H9 (cell line): ENCODE data around the gene DIPK1B. TPM values are rescaled to one million over a fixed set of nuclear protein-coding genes. Genes with fewer than 3 reads are reported as not detected.

Experiments
- DNase-seq: peaks from one replicate; pipeline ENCODE4 v3.0.0-alpha.2; 2017
- H2AFZ ChIP-seq: one replicate; pipeline ENCODE4 v1.6.1; 2013; ENCODE audit warnings: mild to moderate bottlenecking, low read length, control low read depth, moderate library complexity
- H2AK5ac ChIP-seq: 2 replicates; pipeline ENCODE4 v1.6.1; 2013; ENCODE audit warnings: low read length, control low read depth, mixed read lengths; ENCODE audit not compliant: insufficient read length
- H2BK120ac ChIP-seq: one replicate; pipeline ENCODE4 v1.6.1; 2013; ENCODE audit warnings: low read depth, mild to moderate bottlenecking, low read length, control low read depth, inconsistent platforms; ENCODE audit not compliant: poor library complexity, severe bottlenecking
- H2BK12ac ChIP-seq: 2 replicates; pipeline ENCODE4 v1.6.1; 2013; ENCODE audit warnings: low read length, control low read depth, mixed read lengths, low read depth; ENCODE audit not compliant: insufficient read length
- H2BK15ac ChIP-seq: 2 replicates; pipeline ENCODE4 v1.6.1; 2013; ENCODE audit warnings: low read depth, low read length, control low read depth
- H2BK20ac ChIP-seq: one replicate; pipeline ENCODE4 v1.6.1; 2013; ENCODE audit warnings: low read depth, mild to moderate bottlenecking, low read length, control low read depth, inconsistent platforms; ENCODE audit not compliant: poor library complexity, severe bottlenecking
- H2BK5ac ChIP-seq: 2 replicates; pipeline ENCODE4 v1.6.1; 2013; ENCODE audit warnings: low read length, control low read depth, mixed read lengths; ENCODE audit not compliant: insufficient read length
- H3K14ac ChIP-seq: 2 replicates; pipeline ENCODE4 v1.6.1; 2013; ENCODE audit warnings: low read length, control low read depth; ENCODE audit not compliant: insufficient read depth
- H3K18ac ChIP-seq: 2 replicates; pipeline ENCODE4 v1.6.1; 2013; ENCODE audit warnings: low read depth, mild to moderate bottlenecking, mixed read lengths, low read length, control low read depth; ENCODE audit not compliant: insufficient read length
- H3K23ac ChIP-seq: 2 replicates; pipeline ENCODE4 v1.6.1; 2013; ENCODE audit warnings: low read length, control low read depth, mixed read lengths, low read depth; ENCODE audit not compliant: insufficient read length
- H3K23me2 ChIP-seq: 2 replicates; pipeline ENCODE4 v1.6.1; 2013; ENCODE audit warnings: low read depth, mild to moderate bottlenecking, mixed read lengths, low read length, control low read depth; ENCODE audit not compliant: insufficient read length, poor library complexity, severe bottlenecking
- H3K27ac ChIP-seq: 2 replicates; pipeline ENCODE4 v1.5.1; 2013; ENCODE audit warnings: low read length, control low read depth, mixed read lengths, low read depth; ENCODE audit not compliant: insufficient read length
- H3K27me3 ChIP-seq: 2 replicates; pipeline ENCODE4 v1.6.1; 2013; ENCODE audit warnings: low read length, control low read depth, inconsistent platforms; ENCODE audit not compliant: insufficient read depth
- H3K4ac ChIP-seq: 2 replicates; pipeline ENCODE4 v1.6.1; 2013; ENCODE audit warnings: low read depth, mild to moderate bottlenecking, control low read depth, inconsistent platforms, low read length, moderate library complexity
- H3K4me1 ChIP-seq: 2 replicates; pipeline ENCODE4 v1.6.1; 2013; ENCODE audit warnings: low read length, control low read depth, inconsistent platforms; ENCODE audit not compliant: insufficient read depth
- H3K4me2 ChIP-seq: 2 replicates; pipeline ENCODE4 v1.6.1; 2013; ENCODE audit warnings: low read length, control low read depth, mixed read lengths; ENCODE audit not compliant: insufficient read length, insufficient read depth
- H3K56ac ChIP-seq: 2 replicates; pipeline ENCODE4 v1.6.1; 2013; ENCODE audit warnings: low read depth, mild to moderate bottlenecking, mixed read lengths, low read length, control low read depth; ENCODE audit not compliant: insufficient read length
- H3K79me1 ChIP-seq: 2 replicates; pipeline ENCODE4 v1.6.1; 2013; ENCODE audit warnings: low read depth, mild to moderate bottlenecking, moderate library complexity, low read length, control low read depth, inconsistent platforms; ENCODE audit not compliant: insufficient read depth, poor library complexity, severe bottlenecking
- H3K79me2 ChIP-seq: 2 replicates; pipeline ENCODE4 v1.6.1; 2013; ENCODE audit warnings: low read length, control low read depth, inconsistent platforms; ENCODE audit not compliant: insufficient read depth
- H3K9ac ChIP-seq: 2 replicates; pipeline ENCODE4 v1.6.1; 2013; ENCODE audit warnings: low read length, control low read depth, mixed read lengths; ENCODE audit not compliant: insufficient read length; ENCODE audit errors: extremely low read depth
- H3K9me3 ChIP-seq: one replicate; pipeline ENCODE4 v1.6.1; 2013; ENCODE audit warnings: low read depth, low read length, inconsistent platforms; ENCODE audit not compliant: control insufficient read depth
- H3T11ph ChIP-seq: one replicate; pipeline ENCODE4 v1.6.1; 2013; ENCODE audit warnings: mild to moderate bottlenecking, low read length, control low read depth, inconsistent platforms
- H4K20me1 ChIP-seq: one replicate; pipeline ENCODE4 v1.6.1; 2013; ENCODE audit not compliant: control insufficient read depth, insufficient read length, insufficient read depth
- H4K5ac ChIP-seq: 2 replicates; pipeline ENCODE4 v1.6.1; 2013; ENCODE audit warnings: low read depth, mild to moderate bottlenecking, mixed read lengths, low read length, control low read depth; ENCODE audit not compliant: insufficient read length
- H4K8ac ChIP-seq: replicated peaks from 2 replicates; pipeline ENCODE4 v1.6.1; 2013; ENCODE audit warnings: low read length, control low read depth, mixed read lengths, low read depth; ENCODE audit not compliant: insufficient read length
- H4K91ac ChIP-seq: 2 replicates; pipeline ENCODE4 v1.6.1; 2013; ENCODE audit warnings: low read depth, mild to moderate bottlenecking, moderate library complexity, mixed read lengths, low read length, control low read depth; ENCODE audit not compliant: insufficient read length
- H3K27ac Mint-ChIP-seq, 3 experiments: 2 replicates in 2 of 3; 3 replicates in 1 of 3; pipeline ENCODE4 v1.8.0; 2020 to 2021; ENCODE audit warnings: mixed read lengths in 3 of 3, mild to moderate bottlenecking in 1 of 3, moderate library complexity in 1 of 3
- H3K27me3 Mint-ChIP-seq: 2 replicates; pipeline ENCODE4 v1.8.0; 2021; ENCODE audit warnings: low read depth, mild to moderate bottlenecking, moderate library complexity, mixed read lengths
- H3K36me3 Mint-ChIP-seq, 3 experiments: 2 replicates in 2 of 3; 3 replicates in 1 of 3; pipeline ENCODE4 v1.8.0; 2020 to 2021; ENCODE audit warnings: low read depth in 3 of 3, mixed read lengths in 3 of 3; ENCODE audit not compliant: insufficient read depth in 1 of 3
- H3K4me1 Mint-ChIP-seq, 2 experiments: 2 replicates each; pipeline ENCODE4 v1.8.0; 2020; ENCODE audit warnings: mixed read lengths in 2 of 2
- H3K4me3 Mint-ChIP-seq, 2 experiments: 2 replicates in 1 of 2; 3 replicates in 1 of 2; pipeline ENCODE4 v1.8.0; 2020 to 2021; ENCODE audit warnings: mild to moderate bottlenecking in 2 of 2, mixed read lengths in 2 of 2, moderate library complexity in 1 of 2
- H3K9me3 Mint-ChIP-seq, 2 experiments: 2 replicates in 1 of 2; 3 replicates in 1 of 2; pipeline ENCODE4 v1.8.0; 2020; ENCODE audit warnings: mild to moderate bottlenecking in 2 of 2, mixed read lengths in 2 of 2, moderate library complexity in 1 of 2
- CTCF ChIP-seq: fragments of 200-600 bp; sonication (generic); conservative IDR thresholded peaks from 3 replicates; pipeline ENCODE4 v1.8.0; 2021; ENCODE audit warnings: antibody characterized with exemption, mild to moderate bottlenecking
- WGBS: extraction: QIAGEN DNeasy Blood & Tissue Kit; methylation state at CpG from one replicate; pipeline ENCODE4 v1.1.7; 2013; ENCODE audit warnings: missing lambda C conversion rate, low lambda C conversion rate, mixed read lengths; ENCODE audit not compliant: insufficient read length; ENCODE audit errors: extremely low coverage; 5-methylcytosine and 5-hydroxymethylcytosine counted together
- total RNA-seq: library from RNA; stranded (reverse); gene quantifications from 2 replicates; pipeline ENCODE4 v1.2.1, GENCODE V29; 2021

The DIPK1B gene
- total RNA-seq, 1 experiment from 2014 or later: 40.3 TPM

GRCh38 chr9:136678624-136679023 is 33.7 kb upstream of the DIPK1B start:
- Histone ChIP-seq H3K79me1 (no peaks in the 10 kb centered on the region), H3T11ph (no peak overlapping the region), H3K4me2 (no peak overlapping the region), H3K27ac (no peak overlapping the region), H3K4me1 (no peaks in the 10 kb centered on the region; the same call in 1 of the 2 replicates), H3K14ac (no peak overlapping the region), H4K5ac (no peak overlapping the region), H2BK15ac (no peak overlapping the region), H3K23ac (no peak overlapping the region), H4K20me1 (no peaks in the 10 kb centered on the region), H2AK5ac (no peak overlapping the region), H3K79me2 (no peaks in the 10 kb centered on the region), H4K8ac (no peak overlapping the region), H3K56ac (no peak overlapping the region), H3K4ac (no peak overlapping the region), H2BK5ac (no peak overlapping the region), H2BK120ac (no peak overlapping the region), H4K91ac (no peak overlapping the region), H3K27me3 (no peaks in the 10 kb centered on the region), H2BK20ac (no peak overlapping the region), H2BK12ac (no peak overlapping the region), H3K9me3 (no peaks in the 10 kb centered on the region), H3K23me2 (no peaks in the 10 kb centered on the region), H3K18ac (no peak overlapping the region), H2AFZ (no peak overlapping the region), H3K9ac (no peak overlapping the region)
- Mint-ChIP-seq H3K36me3 (peaks cover 0 to 5% (median 0%) of the 10 kb centered on the region in 3 experiments; a peak in 4 of 7 replicates), H3K9me3 (no peaks in the 10 kb centered on the region), H3K27ac (no peak overlapping the region), H3K27me3 (peaks cover 1% of the 10 kb centered on the region; the same call in 1 of the 2 replicates), H3K4me1 (peaks cover 2 to 9% of the 10 kb centered on the region in 2 experiments), H3K4me3 (no peak overlapping the region)
- TF ChIP-seq CTCF: no peak
- WGBS: no CpG with 5 or more reads among the region's 6 CpGs
- DNase-seq: no peak
